NCI-H2227 treated with DMSO at 0.1 percent for 48 hours (cell line): Measurements from ENCODE around the gene DUSP12.
A peak's percentile ranks its signal among the peaks of the same experiment; 100 is the strongest.
"Not testable (repeated sequence)": the region's sequence is repeated elsewhere in the genome, so short reads cannot be mapped to it uniquely, and the experiment has no call there.

Experiments
- DNase-seq: peaks from one replicate; lab custom pipeline; 2025; lab: John Stamatoyannopoulos, UW

The DUSP12 gene

DNA sequence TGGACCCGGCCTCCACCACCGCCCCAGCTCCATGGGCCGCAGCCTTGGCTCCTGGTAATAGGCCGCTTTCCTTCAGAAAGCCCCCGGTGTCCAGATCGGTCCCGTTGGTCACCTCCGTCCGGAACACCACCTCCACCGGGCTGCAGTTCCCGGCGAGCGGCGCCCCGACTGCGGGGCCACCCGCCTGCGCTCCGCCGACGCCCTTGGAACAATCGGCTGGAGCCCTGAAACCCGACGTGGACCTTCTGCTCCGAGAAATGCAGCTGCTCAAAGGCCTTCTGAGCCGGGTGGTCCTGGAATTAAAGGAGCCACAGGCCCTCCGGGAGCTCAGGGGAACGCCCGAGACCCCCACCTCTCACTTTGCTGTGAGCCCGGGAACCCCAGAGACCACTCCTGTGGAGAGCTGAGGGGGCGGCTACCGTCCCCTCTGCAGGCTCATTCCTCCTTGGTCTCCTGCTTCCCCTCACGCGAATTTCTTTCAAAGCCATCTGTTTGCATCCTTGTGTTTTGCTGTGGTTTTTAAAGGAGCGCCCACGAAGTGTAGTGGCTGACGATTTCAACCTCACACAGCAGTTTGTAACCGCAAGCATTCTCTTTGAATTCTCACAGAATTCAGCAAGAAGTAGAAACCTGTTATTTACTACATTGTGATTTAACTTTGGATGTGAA, 22.2 kb upstream of the DUSP12 start:
- DNase-seq = peak; percentile 58

DNA sequence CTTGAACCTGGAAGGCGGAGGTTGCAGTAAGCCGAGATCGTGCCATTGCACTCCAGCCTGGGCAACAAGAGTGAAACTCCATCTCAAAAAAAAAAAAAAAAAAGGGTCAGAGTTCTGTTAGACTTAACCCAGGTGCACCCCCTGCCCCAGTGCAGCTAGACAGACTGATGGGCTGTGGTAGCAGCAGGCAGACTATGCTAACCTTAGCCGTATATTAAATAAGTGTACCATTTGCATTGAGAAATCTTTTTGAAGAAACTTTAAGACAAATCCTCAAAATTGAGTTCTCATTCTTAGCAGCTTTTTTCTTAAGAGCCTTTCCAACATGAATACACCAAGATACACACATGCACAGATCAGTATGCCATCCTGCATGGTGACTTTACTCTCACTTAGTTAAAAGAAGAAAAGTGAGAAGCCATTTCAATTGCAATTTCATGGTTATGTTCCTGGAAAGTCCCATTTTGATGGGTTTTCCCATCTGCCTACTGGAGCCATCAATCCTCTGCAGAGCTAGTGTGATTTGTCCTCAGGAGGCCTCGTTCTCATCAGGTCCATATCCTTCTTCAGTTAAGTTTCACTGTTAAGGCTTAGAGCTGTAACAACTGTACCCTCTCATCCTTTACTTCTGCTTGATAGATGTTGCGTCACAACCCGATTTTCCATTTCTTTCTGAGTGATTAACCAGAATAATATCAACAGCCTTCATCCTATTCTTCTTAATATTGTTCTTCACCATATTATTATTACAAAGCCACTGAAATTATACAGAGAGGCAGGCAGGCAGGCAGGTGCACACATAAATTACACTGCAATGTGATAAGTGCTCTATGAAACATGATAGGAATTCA, 21.0 kb upstream of the DUSP12 start:
- no peak for DNase-seq

GRCh38 chr1:161730050-161730564, 19.5 kb upstream of the DUSP12 start:
- DNase-seq = no peak

DNA sequence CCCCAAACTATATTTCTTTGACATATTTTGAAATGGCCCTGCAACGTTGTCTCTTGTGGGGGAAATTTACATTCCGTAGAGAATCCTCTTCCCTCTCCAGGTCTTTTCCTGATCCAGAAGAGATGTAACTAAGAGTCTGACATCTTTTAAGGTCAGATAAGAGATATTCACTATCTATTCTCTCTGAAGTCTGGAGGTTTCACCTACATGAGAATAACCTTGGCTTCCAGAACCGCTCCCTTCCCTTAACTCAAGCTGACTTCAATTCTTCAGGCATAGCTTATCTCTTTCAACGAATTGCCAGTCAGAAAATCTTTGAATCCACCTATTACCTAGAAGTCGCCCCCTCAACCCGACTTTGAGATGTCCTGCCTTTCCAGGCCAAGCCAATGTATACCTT, 18.3 kb upstream of the DUSP12 start:
- no peak for DNase-seq

DNA sequence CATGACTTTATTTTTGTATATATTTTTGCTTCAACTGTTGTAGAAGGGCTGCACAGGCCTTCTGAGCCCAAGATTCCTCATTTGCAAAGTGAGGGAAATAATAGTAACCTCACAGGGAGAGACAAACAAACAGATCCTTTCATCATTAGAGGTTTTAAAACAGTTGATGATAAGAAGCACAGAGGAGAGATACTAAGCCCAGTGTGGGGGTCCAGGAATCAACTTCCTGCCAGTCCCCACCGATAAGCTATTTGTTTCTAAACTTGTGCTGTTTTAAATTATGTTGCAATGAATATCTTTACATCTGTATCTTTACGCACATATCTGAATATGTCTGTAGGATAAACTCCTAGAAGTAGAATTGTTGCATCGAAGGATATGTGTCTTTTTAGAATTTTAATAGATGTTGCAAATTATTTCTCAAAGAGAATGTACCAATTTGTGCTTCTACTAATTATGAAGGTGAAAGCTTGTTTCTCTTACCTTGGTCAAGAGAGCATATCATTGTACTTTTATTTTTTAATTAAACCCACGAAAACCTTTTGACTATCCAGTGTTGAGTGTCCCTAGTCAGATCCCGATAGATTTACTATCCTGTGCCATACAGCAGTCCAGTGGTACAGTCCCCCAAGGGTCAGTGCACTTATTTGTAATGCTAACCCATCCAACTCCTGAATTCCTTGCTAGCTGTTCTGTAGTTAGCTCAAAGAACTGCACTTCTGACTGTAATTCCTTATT, 17.4 kb upstream of the DUSP12 start:
- DNase-seq = no peak

- DNase-seq = no peak
Observed at GRCh38 chr1:161733526-161733925, 16.1 kb upstream of the DUSP12 start.

DNA sequence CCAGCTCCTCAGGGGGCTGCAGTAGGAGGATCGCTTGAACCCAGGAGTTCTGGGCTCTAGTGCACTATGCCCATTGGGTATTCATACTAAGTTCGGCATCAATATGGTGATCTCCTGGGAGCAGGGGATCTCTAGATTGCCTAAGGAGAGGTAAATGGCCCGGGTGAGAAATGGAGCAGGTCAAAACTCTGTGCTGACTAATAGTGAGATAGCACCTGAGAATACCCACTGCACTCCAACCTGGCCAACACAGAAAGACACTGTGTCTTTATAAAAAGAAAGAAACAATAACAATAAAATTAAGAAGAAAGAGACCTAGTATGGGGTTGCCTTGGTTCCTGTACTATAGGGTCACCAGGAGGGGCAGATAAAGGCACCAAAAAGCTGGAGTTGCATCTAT, 13.7 kb upstream of the DUSP12 start:
- DNase-seq = no peak

DNA sequence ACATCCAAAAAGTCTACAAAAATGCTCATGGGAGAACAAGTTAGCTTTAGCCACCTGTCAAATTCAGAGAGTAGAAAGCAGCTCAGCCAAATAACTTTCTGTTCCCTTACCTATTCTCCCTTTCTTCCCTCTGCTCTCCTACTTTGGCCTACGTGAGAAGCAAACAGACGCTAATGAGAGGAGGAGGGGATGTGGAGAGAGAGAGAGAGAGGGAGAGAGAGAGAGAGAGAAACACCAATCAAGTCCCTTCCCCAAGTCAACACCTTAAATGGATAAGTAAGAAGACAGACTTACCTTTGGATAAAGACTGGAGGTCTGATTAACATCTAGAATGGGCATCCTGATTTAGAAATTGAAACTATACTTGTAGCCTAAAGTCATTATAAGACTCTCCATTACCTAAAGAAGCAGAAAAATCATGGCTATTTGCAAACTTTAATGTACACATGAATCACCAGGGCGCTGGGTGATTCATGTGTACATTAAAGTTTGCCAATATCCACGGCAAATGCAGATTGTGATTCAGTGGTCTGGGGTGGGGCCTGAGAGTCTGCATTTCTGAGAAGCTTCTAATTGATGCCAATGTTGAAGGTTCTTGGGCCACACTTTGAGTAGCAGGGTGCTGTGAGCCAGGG, 13.1 kb upstream of the DUSP12 start:
- DNase-seq = no peak

- DNase-seq = peak; percentile 28
Observed at GRCh38 chr1:161737625-161738024, 12.0 kb upstream of the DUSP12 start.

DNA sequence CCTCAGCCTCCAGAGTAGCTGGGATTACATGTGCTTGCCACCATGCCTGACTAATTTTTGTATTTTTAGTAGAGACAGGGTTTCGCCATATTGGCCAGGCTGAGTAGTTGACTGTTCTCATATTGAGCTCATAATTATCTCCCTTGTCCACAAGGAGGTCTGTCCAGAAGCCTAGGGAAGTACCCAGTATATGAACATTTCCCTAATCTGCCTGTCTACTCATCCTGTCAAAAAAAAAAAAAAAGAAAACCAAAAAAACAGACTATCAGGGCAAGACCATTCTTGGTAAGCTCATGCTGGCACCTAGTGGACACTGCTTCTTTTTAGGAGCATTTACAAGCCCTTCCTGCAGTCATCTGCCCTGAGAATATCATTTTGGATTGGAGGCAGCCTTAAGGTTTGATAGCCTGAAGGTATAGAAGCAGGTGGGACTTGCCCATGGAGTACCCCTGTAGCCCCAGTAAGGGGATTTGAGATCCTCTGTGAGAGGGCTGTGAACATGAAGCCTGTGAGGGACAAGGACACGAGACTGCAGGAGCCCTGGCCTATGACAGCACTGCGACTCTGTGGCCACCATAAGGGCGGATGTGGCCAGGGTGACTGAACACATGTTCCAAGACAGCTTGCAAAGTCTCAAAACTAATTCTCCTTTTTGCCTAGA, 10.8 kb upstream of the DUSP12 start:
- peak; percentile 20 for DNase-seq

DNA sequence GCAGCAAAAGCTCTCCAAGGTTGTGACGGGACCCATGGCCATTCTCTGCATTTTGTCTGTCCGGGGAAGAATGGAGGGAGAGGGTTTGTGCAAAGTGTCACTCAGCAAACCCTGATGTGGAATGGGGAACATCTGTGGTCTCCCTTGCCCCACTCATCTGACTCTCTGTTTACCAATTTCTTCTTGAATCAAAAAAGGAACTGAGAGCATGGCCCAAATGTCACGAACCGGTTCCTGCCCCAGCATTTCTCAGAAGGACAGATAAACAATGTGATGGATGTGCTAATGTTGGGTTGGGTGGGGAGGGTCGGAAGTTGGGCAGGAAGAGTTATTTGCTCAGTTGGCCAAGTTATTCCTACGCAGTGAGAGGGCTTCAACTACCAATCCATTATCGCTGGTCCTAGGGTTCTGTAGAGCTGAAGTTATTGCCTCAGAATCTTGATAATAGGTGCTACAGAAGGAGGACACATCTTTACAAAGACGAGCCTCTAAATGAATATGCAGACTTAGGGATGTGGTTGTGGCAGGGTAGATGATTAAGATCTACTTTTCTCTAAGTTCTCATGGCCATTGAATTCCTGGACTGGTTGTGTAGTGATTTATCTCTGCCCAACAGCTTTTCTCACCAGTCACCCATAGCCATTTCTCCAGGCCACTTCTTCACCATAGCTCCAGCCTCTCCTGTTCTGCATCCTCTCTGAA, 9.6 kb upstream of the DUSP12 start:
- DNase-seq = no peak

GRCh38 chr1:161740921-161741320, 8.7 kb upstream of the DUSP12 start:
- no peak for DNase-seq

DNA sequence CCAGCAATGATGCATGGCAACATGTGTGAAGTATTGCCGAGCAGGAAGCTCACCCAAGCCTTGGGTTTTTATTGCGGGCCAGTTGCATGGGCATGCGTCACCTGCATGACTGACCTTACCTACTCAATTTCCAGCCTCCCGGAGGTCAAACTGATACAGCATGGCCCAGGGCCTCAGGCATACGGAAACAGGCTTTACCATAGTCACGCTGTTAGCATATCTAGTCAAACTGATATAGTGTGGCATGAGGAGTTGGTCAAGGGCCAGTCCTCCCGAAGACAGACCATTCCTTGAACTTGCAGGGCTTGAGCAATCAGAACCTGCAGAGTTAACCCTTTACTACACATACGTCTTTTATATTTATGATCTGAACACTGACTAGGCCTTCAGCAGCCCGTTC, 6.4 kb upstream of the DUSP12 start:
- DNase-seq = no peak

DNA sequence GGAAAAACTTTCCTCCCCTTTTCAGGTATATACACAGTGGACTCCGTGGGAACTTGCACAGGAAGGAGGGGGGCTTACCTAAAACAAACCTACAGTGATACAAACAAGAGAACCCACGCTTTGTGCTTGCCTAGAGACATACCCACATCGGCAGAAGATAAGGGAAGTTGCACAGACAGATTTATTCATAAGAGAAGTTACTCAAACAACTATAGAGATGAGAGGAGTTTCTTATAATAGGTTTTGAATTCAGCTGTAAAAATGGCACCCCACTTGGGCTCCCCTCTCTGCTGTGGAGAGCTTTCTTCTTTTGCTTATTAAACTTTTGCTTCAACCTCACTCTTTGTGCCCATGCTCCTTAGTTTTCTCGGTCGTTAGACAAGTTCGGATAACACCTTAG, 1.8 kb upstream of the DUSP12 start:
- no peak for DNase-seq

- no peak for DNase-seq
Observed at GRCh38 chr1:161763522-161764098, 14.0 kb downstream of the DUSP12 start.

DNA sequence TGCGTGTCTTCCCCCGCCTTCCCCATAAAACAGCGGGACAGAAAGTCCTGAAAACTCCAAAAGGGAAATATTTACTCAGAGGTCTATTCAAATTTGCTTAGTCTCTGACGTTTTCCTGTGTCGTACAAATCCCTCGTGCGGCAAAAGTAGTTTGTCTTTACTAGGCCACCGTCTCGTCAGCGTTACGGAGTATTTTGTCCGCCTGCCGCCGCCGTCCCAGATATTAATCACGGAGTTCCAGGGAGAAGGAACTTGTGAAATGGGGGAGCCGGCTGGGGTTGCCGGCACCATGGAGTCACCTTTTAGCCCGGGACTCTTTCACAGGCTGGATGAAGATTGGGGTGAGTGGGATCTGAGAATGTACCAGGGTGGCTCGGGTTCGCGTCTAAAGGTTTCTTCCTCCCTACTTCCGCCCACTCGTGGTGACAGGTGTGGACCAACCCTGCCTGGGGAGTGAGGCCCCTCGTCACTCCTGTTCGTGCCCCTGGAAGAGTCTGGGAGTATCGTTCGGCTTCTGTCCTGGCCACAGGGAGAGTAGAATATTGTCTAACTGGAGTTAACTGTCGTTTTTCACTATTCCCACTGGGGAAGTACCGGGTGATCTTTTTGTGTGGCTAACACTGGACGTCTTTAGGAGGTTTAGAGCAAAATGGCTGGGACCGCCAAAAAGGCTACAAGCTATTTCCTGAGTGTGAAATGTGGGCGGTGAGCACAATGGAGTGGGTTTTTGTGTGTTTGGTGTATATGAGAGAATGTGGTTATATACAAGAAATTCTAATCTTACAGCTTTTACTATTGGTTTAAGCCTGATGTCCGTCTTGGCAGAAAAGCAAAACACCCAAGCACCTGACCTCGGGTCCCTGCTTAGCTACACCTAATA, 16.8 kb downstream of the DUSP12 start, which contains the start of gene ATF6:
TSS of gene ATF6 (plus strand) at position 219 of the 880 bp plus-strand sequence. CDS start at position 260, 41 bp downstream.
- DNase-seq = peak; percentile 83

GRCh38 chr1:161768461-161768860, 18.9 kb downstream of the DUSP12 start:
- DNase-seq = no peak

GRCh38 chr1:161768986-161769672, 19.5 kb downstream of the DUSP12 start:
- DNase-seq = no peak

GRCh38 chr1:161769673-161770045, 20.1 kb downstream of the DUSP12 start:
- not testable (repeated sequence) for DNase-seq
